Pancreas (tissue), 10 donors: ENCODE data around the gene SLC12A7. TPM values are rescaled to one million over a fixed set of nuclear protein-coding genes. Genes with fewer than 3 reads are reported as not detected.
A peak's percentile ranks its signal among the peaks of the same experiment; 100 is the strongest.
"Not testable (repeated sequence)": the region's sequence is repeated elsewhere in the genome, so short reads cannot be mapped to it uniquely, and the experiment has no call there.

Experiments used
- ATAC-seq, 4 donors: fragments of 200-7000 bp; cut with Tn5 transposase; one replicate each; pipeline versions ENCODE4 v1.8.0 to v1.9.1; 2020; ENCODE audit warnings: mild to moderate bottlenecking in 4 of 4, moderate library complexity in 4 of 4
- DNase-seq, 6 donors: peaks; one replicate each; pipeline ENCODE4 v3.0.0-alpha.2; 2020
- FAIRE-seq: peaks from 2 replicates; lab custom pipeline; 2012; peaks lifted over from hg19 to GRCh38; lab: Jason Lieb, UNC
- H3K27ac ChIP-seq, 4 donors: fragments of 200-600 bp; sonication (generic); 1 replicate in 3 of 4; 2 replicates in 1 of 4; pipeline versions ENCODE4 v1.5.0 to v1.8.0; 2020
- H3K27me3 ChIP-seq, 4 donors: fragments of 200-600 bp; one replicate each; pipeline ENCODE4 v1.8.0; 2021
- H3K36me3 ChIP-seq, 3 donors: fragments of 200-600 bp; sonication (generic) in 1 of 3; one replicate each; pipeline versions ENCODE4 v1.5.0 to v1.8.0; 2020 to 2021
- H3K4me1 ChIP-seq, 3 donors: fragments of 200-600 bp; one replicate each; pipeline ENCODE4 v1.8.0; 2021
- H3K4me3 ChIP-seq, 4 donors: fragments of 200-600 bp; sonication (generic) in 2 of 4; one replicate each; pipeline versions ENCODE4 v1.5.0 to v1.8.0; 2020 to 2021
- H3K9me3 ChIP-seq, 4 donors: fragments of 200-600 bp; one replicate each; pipeline ENCODE4 v1.8.0; 2021
- CTCF ChIP-seq, 4 donors: fragments of 200-600 bp; sonication (generic) in 3 of 4; IDR thresholded peaks; one replicate each; pipeline versions ENCODE4 v1.5.0 to v1.8.0; 2021; ENCODE audit warnings: antibody characterized with exemption in 4 of 4
- WGBS, 2 donors: extraction: QIAGEN DNeasy Blood & Tissue Kit; methylation state at CpG; one replicate each; pipeline ENCODE4 v1.1.7; 2013; 5-methylcytosine and 5-hydroxymethylcytosine counted together
- intact Hi-C, 3 donors: fragments of 100-400 bp; cut with DNase I; formaldehyde crosslinking; loops; one replicate each; pipeline versions ENCODE4 v1.11.1 to v1.14.2; 2022
- polyA plus RNA-seq, 2 donors: library from polyadenylated mRNA; stranded (reverse); fragments of 200-250 nt; gene quantifications; one replicate each; pipeline ENCODE4 v1.2.3, GENCODE V29; 2013
- total RNA-seq, 6 donors: library from RNA; stranded (reverse); fragmentation: NEBNext Ultra II Directional in 4 of 6; extraction: Animal tissue kit (Norgen Biotek cat#: 25700) in 4 of 6; gene quantifications; one replicate each; pipeline versions ENCODE4 v1.2.1 to v1.2.4, GENCODE V29; 2021 to 2023
- donor health status: healthy with polysubstance abuse.
- donor health status: DM: no; HTN: no; CAD: no; lungs with moderate emphysema.
- donor health status: DM: no; HTN: no; CAD: no.
- donor health status: control.
- donor health status: control.
- donor health status: Bipolar disorder and iron deficiency.
- donor health status: DM: yes; HTN: yes; CAD: no.
- donor health status: DM: no; HTN: no; CAD: no.
- donor health status: DM: no; HTN: no; CAD: no.
- donor health status: DM: yes; HTN: yes; CAD: no.

The SLC12A7 gene
- total and polyA plus RNA-seq, 8 donors: 17.4 to 56.5 (median 35.8) TPM

GRCh38 chr5:1158647-1159340 is 46.9 kb upstream of the SLC12A7 start:
- FAIRE-seq (no peak), DNase-seq (peak in 1 of 6 donors; percentile 39), ATAC-seq (no peak)
- no peaks in the 10 kb centered on the region for H3K36me3 ChIP-seq
- H3K27ac ChIP-seq: no peak overlapping the region
- 72 to 78% methylated on average over 20 of the region's 20 CpGs for whole genome bisulfite sequencing, 2 donors
- no peak overlapping the region for H3K4me3 ChIP-seq
- no peaks in the 10 kb centered on the region for H3K4me1 ChIP-seq
- intact Hi-C loops: loop anchor here in 1 of 3 donors (5.0 kb wide), 1 partner anchor 231 kb away; no protein-coding TSS in a partner anchor
- no peaks in the 10 kb centered on the region for H3K9me3 ChIP-seq
- no peak for TF ChIP-seq CTCF (IDR thresholded peaks at IDR 0.05)
- peaks cover 0 to 6% (median 0%) of the 10 kb centered on the region in 4 donors for H3K27me3 ChIP-seq

- intact Hi-C loops: loop anchor here in 1 of 3 donors (5.0 kb wide), 1 partner anchor 230 kb away; no protein-coding TSS in a partner anchor
These were observed 45.7 kb upstream of the SLC12A7 start for GRCh38 chr5:1157461-1157986.

GRCh38 chr5:1156754-1157460 is 45.0 kb upstream of the SLC12A7 start:
- intact Hi-C loops: loop anchor here in 1 of 3 donors (5.0 kb wide), 1 partner anchor 230 kb away; no protein-coding TSS in a partner anchor
- peak in 1 of 6 donors; percentile 37 for DNase-seq

More at GRCh38 chr5:1157461-1157986, 45.7 kb upstream of the SLC12A7 start:
- H3K4me1 ChIP-seq, H3K27ac ChIP-seq, H3K9me3 ChIP-seq, H3K4me3 ChIP-seq, ATAC-seq, H3K27me3 ChIP-seq, H3K36me3 ChIP-seq, FAIRE-seq: not testable (repeated sequence)
- DNase-seq: peak in 1 of 6 donors; percentile 34
- WGBS, 2 donors: 64 to 73% methylated on average over 2 of the region's 2 CpGs

GRCh38 chr5:1156033-1156753 is 44.3 kb upstream of the SLC12A7 start:
- Histone ChIP-seq H3K27me3 (peaks cover 0 to 6% (median 0%) of the 10 kb centered on the region in 4 donors), H3K4me1 (no peaks in the 10 kb centered on the region), H3K9me3 (no peaks in the 10 kb centered on the region), H3K4me3 (peak overlapping the region in 2 of 4 donors; percentile 32 to 36), H3K36me3 (no peaks in the 10 kb centered on the region), H3K27ac (peak overlapping the region in 2 of 4 donors; percentile 35 to 55)
- no peak for FAIRE-seq
- peak in 1 of 6 donors; percentile 74 for DNase-seq
- 19 to 22% methylated on average over 47 to 51 of the region's 51 CpGs for WGBS, 2 donors
- TF ChIP-seq CTCF (IDR thresholded peaks at IDR 0.05): no peak
- intact Hi-C loops: loop anchor here in 1 of 3 donors (5.0 kb wide), 1 partner anchor 229 kb away; no protein-coding TSS in a partner anchor
- ATAC-seq: peak in 3 of 4 donors; percentile 14 to 34 (median 18)

More at GRCh38 chr5:1156754-1157460, 45.0 kb upstream of the SLC12A7 start:
- ATAC-seq: no peak
- Histone ChIP-seq H3K4me3 (no peak overlapping the region), H3K36me3 (no peaks in the 10 kb centered on the region), H3K27me3 (peaks cover 0 to 6% (median 0%) of the 10 kb centered on the region in 4 donors), H3K9me3 (no peaks in the 10 kb centered on the region), H3K4me1 (no peaks in the 10 kb centered on the region), H3K27ac (no peak overlapping the region)
- TF ChIP-seq CTCF (IDR thresholded peaks at IDR 0.05): no peak
- WGBS, 2 donors: 88 to 97% methylated on average over 11 of the region's 11 CpGs
- no peak for FAIRE-seq
